ENCODE results near the gene FAM9A. TPM values are rescaled to one million over a fixed set of nuclear protein-coding genes. Genes with fewer than 3 reads are reported as not detected.

FAM9A gene
- polyA plus RNA-seq, 2 of the 4 experiments (the other 2 are of a cell fraction) = not detected

GRCh38 chrX:8805974-8806373 is 4.8 kb upstream of the FAM9A start:
- Histone ChIP-seq H3K9me3 (no peaks in the 10 kb centered on the region), H3K4me3 (no peak overlapping the region), H3K27ac (no peak overlapping the region), H3K4me1 (no peaks in the 10 kb centered on the region), H3K4me2 (no peak overlapping the region)
- POLR2A ChIA-PET = no interaction called here
- no peak for DNase-seq (ENCODE audit: low read depth in 1 of 2, low spot score in 1 of 2)
- TF ChIP-seq, protein P1, sequence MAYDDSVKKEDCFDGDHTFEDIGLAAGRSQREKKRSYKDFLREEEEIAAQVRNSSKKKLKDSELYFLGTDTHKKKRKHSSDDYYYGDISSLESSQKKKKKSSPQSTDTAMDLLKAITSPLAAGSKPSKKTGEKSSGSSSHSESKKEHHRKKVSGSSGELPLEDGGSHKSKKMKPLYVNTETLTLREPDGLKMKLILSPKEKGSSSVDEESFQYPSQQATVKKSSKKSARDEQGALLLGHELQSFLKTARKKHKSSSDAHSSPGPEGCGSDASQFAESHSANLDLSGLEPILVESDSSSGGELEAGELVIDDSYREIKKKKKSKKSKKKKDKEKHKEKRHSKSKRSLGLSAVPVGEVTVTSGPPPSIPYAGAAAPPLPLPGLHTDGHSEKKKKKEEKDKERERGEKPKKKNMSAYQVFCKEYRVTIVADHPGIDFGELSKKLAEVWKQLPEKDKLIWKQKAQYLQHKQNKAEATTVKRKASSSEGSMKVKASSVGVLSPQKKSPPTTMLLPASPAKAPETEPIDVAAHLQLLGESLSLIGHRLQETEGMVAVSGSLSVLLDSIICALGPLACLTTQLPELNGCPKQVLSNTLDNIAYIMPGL (CRISPR knock-in tag; IDR thresholded peaks at IDR 0.05; ENCODE audit: borderline replicate concordance) = no peak
- TF ChIP-seq MYC (IDR thresholded peaks at IDR 0.05; ENCODE audit: borderline replicate concordance, low read length) (no peak), TFCP2L1 (CRISPR knock-in tag; IDR thresholded peaks at IDR 0.05) (no peak), ZSCAN20 (CRISPR knock-in tag; IDR thresholded peaks at IDR 0.05) (no peak), HOXB5 (CRISPR knock-in tag; IDR thresholded peaks at IDR 0.05) (no peak), KDM1A (IDR thresholded peaks at IDR 0.05; ENCODE audit: low read depth) (no peak), USF2 (IDR thresholded peaks at IDR 0.05) (no peak)
- TF ChIP-seq, protein P2, sequence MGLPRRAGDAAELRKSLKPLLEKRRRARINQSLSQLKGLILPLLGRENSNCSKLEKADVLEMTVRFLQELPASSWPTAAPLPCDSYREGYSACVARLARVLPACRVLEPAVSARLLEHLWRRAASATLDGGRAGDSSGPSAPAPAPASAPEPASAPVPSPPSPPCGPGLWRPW (IDR thresholded peaks at IDR 0.05) = no peak
- CTCF ChIA-PET = no interaction called here
- WGBS (ENCODE audit: missing lambda C conversion rate) = 21% methylated on average over 4 of the region's 4 CpGs
- no peak for ATAC-seq
- peak; percentile 67 for FAIRE-seq

DNA sequence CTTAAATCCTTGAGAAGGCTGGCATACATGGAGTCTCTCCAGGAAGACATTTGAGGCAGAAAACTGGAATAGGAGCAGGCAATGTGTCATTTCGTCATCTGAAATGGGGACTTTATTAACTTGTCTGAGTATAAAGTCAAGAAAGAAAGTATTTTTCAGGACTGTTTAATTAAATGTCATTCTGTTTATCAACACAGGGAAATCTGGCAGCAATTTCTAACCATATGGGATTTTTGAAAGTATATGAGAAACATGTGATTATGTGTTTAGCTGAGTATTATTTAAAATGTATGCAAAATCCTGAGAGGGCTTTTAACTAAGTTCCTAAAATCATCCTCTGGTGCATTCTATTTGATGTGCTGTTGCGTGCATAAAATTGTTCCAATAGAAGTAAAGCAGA is 3.9 kb upstream of the FAM9A start:
- no peaks in the 10 kb centered on the region for H3K9me3 ChIP-seq
- H3K4me1 ChIP-seq = no peaks in the 10 kb centered on the region
- ATAC-seq (no peak), DNase-seq (ENCODE audit: low read depth in 1 of 2, low spot score in 1 of 2) (no peak), FAIRE-seq (no peak)
- H3K4me2 ChIP-seq = no peak overlapping the region
- POLR2A ChIA-PET = no interaction called here
- CTCF ChIA-PET = interaction anchor here (1.0 kb wide), 1 partner anchor 11 kb away, joined by 3 read pairs; no protein-coding TSS in a partner anchor
- no peak overlapping the region for H3K4me3 ChIP-seq
- no peak overlapping the region for H3K27ac ChIP-seq
- 66% methylated on average over 2 of the region's 2 CpGs for WGBS (ENCODE audit: missing lambda C conversion rate)
- TF ChIP-seq ESRRA (IDR thresholded peaks at IDR 0.05; ENCODE audit: borderline replicate concordance, low read length) (no peak), ATOH8 (CRISPR knock-in tag; IDR thresholded peaks at IDR 0.05; ENCODE audit: low read depth) (no peak), HOXB13 (CRISPR knock-in tag; IDR thresholded peaks at IDR 0.05; ENCODE audit: low read depth) (no peak), JUNB (IDR thresholded peaks at IDR 0.05) (no peak), RARB (CRISPR knock-in tag; IDR thresholded peaks at IDR 0.05) (no peak), CEBPB (IDR thresholded peaks at IDR 0.05) (no peak), KDM1A (IDR thresholded peaks at IDR 0.05; ENCODE audit: low read depth) (no peak), KDM5A (IDR thresholded peaks at IDR 0.05) (no peak), ZC3H11A (IDR thresholded peaks at IDR 0.05) (no peak), CHD4 (IDR thresholded peaks at IDR 0.05; ENCODE audit: borderline replicate concordance) (no peak)
- TF ChIP-seq, protein P3, sequence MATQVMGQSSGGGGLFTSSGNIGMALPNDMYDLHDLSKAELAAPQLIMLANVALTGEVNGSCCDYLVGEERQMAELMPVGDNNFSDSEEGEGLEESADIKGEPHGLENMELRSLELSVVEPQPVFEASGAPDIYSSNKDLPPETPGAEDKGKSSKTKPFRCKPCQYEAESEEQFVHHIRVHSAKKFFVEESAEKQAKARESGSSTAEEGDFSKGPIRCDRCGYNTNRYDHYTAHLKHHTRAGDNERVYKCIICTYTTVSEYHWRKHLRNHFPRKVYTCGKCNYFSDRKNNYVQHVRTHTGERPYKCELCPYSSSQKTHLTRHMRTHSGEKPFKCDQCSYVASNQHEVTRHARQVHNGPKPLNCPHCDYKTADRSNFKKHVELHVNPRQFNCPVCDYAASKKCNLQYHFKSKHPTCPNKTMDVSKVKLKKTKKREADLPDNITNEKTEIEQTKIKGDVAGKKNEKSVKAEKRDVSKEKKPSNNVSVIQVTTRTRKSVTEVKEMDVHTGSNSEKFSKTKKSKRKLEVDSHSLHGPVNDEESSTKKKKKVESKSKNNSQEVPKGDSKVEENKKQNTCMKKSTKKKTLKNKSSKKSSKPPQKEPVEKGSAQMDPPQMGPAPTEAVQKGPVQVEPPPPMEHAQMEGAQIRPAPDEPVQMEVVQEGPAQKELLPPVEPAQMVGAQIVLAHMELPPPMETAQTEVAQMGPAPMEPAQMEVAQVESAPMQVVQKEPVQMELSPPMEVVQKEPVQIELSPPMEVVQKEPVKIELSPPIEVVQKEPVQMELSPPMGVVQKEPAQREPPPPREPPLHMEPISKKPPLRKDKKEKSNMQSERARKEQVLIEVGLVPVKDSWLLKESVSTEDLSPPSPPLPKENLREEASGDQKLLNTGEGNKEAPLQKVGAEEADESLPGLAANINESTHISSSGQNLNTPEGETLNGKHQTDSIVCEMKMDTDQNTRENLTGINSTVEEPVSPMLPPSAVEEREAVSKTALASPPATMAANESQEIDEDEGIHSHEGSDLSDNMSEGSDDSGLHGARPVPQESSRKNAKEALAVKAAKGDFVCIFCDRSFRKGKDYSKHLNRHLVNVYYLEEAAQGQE (IDR thresholded peaks at IDR 0.05) = no peak

Measured in A549 (cell line).